Aorta (tissue), 5 donors: ENCODE data around the gene UBE3C. TPM values are rescaled to one million over a fixed set of nuclear protein-coding genes. Genes with fewer than 3 reads are reported as not detected.
A peak's percentile ranks its signal among the peaks of the same experiment; 100 is the strongest.

Source experiments
- ATAC-seq: fragments of 200-7000 bp; cut with Tn5 transposase; one replicate; pipeline ENCODE4 v1.9.1; 2022; ENCODE audit warnings: moderate library complexity; ENCODE audit not compliant: low FRiP score
- DNase-seq, 2 donors: peaks; one replicate each; pipeline ENCODE4 v3.0.0-alpha.2; 2020
- H3K27ac ChIP-seq, 2 donors: one replicate each; pipeline ENCODE4 v1.5.1; 2013; ENCODE audit warnings: low read length in 2 of 2, mild to moderate bottlenecking in 2 of 2, moderate library complexity in 2 of 2, control low read depth in 1 of 2, inconsistent platforms in 1 of 2, low read depth in 1 of 2
- H3K27me3 ChIP-seq, 2 donors: one replicate each; pipeline ENCODE4 v1.6.1; 2013; ENCODE audit warnings: control low read depth in 1 of 2, low read length in 1 of 2, mild to moderate bottlenecking in 1 of 2, moderate library complexity in 1 of 2; ENCODE audit not compliant: insufficient read depth in 2 of 2, control insufficient read depth in 1 of 2
- H3K36me3 ChIP-seq, 2 donors: one replicate each; pipeline ENCODE4 v1.6.1; 2013; ENCODE audit warnings: control low read depth in 1 of 2, low read length in 1 of 2, mild to moderate bottlenecking in 1 of 2; ENCODE audit not compliant: insufficient read depth in 2 of 2, control insufficient read depth in 1 of 2
- H3K4me1 ChIP-seq, 2 donors: one replicate each; pipeline ENCODE4 v1.6.1; 2013; ENCODE audit warnings: low read length in 2 of 2, control low read depth in 1 of 2, mild to moderate bottlenecking in 1 of 2, moderate library complexity in 1 of 2; ENCODE audit not compliant: insufficient read depth in 2 of 2, control insufficient read depth in 1 of 2
- H3K4me3 ChIP-seq, 2 donors: one replicate each; pipeline ENCODE4 v1.5.1; 2013; ENCODE audit warnings: low read length in 2 of 2, control low read depth in 1 of 2, mild to moderate bottlenecking in 1 of 2
- H3K9me3 ChIP-seq: one replicate; pipeline ENCODE4 v1.6.1; 2013; ENCODE audit warnings: mild to moderate bottlenecking, low read length; ENCODE audit not compliant: control insufficient read depth
- WGBS, 2 donors: extraction: QIAGEN DNeasy Blood & Tissue Kit; methylation state at CpG; one replicate each; pipeline ENCODE4 v1.1.7; 2013; 5-methylcytosine and 5-hydroxymethylcytosine counted together
- intact Hi-C, 2 donors: fragments of 100-400 bp; cut with DNase I; formaldehyde crosslinking; loops; one replicate each; pipeline versions ENCODE4 v1.14.2 to v1.15.0; 2022
- polyA plus RNA-seq, 2 donors: library from polyadenylated mRNA; stranded (reverse); fragments of 200-250 nt; gene quantifications; one replicate each; pipeline ENCODE4 v1.2.3, GENCODE V29; 2013
- total RNA-seq, 2 donors: library from RNA; stranded (reverse); fragmentation: NEBNext Ultra II Directional; extraction: Animal tissue kit (Norgen Biotek cat#: 25700); gene quantifications; one replicate each; pipeline ENCODE4 v1.2.1, GENCODE V29; 2021
- donor health status: healthy with polysubstance abuse.
- donor health status: Bipolar disorder and iron deficiency.
- donor health status: DM: no; HTN: no; CAD: no.
- donor health status: DM: no; HTN: no; CAD: no.
- donor health status: DM: yes; HTN: yes; CAD: no.

UBE3C gene
- total and polyA plus RNA-seq, 4 donors, result 15.8 to 73.0 (median 40.2) TPM

GRCh38 chr7:157318015-157318706 is 179.4 kb downstream of the UBE3C start:
- no peak overlapping the region for H3K27ac ChIP-seq
- intact Hi-C loops, result no loop called here
- H3K4me1 ChIP-seq, result no peaks in the 10 kb centered on the region
- H3K9me3 ChIP-seq, result no peaks in the 10 kb centered on the region
- WGBS, 2 donors, result 80 to 83% methylated on average over 14 of the region's 14 CpGs
- no peak overlapping the region for H3K4me3 ChIP-seq
- no peaks in the 10 kb centered on the region for H3K36me3 ChIP-seq
- no peaks in the 10 kb centered on the region for H3K27me3 ChIP-seq
- no peak for ATAC-seq
- DNase-seq, result peak in 1 of 2 donors; percentile 80

Other genes starting within 250 kb of the UBE3C start
- 10 to 100 TPM; 63.1 to 63.8 TPM for gene LMBR1, start 245.7 kb upstream of the UBE3C start, total RNA-seq
- gene LMBR1, start 245.7 kb upstream of the UBE3C start, polyA plus RNA-seq, result 10 to 100 TPM in 1 of 2 donors, 1 to 10 TPM in 1; 9.5 to 10.0 TPM
- gene NOM1, start 189.2 kb upstream of the UBE3C start, total RNA-seq, result 10 to 100 TPM; 19.4 to 23.5 TPM
- gene NOM1, start 189.2 kb upstream of the UBE3C start, polyA plus RNA-seq, result 10 to 100 TPM in 1 of 2 donors, 1 to 10 TPM in 1; 4.6 to 10.3 TPM
- gene MNX1, start 128.3 kb upstream of the UBE3C start, total RNA-seq, result not detected
- under 1 TPM in 1 of 2 donors, not detected in 1; 0.38 TPM for gene MNX1, start 128.3 kb upstream of the UBE3C start, polyA plus RNA-seq
- 100 to 1,000 TPM; 130 to 143 TPM for gene DNAJB6, start 198.1 kb downstream of the UBE3C start, total RNA-seq
- 100 to 1,000 TPM; 118 to 126 TPM for gene DNAJB6, start 198.1 kb downstream of the UBE3C start, polyA plus RNA-seq